RWPE2 (cell line): ENCODE data around the gene RALGPS2.

Experiments
- ATAC-seq: fragments of 200-7000 bp; cut with Tn5 transposase; 3 replicates; pipeline ENCODE4 v1.9.1; 2021; ENCODE audit warnings: low read depth
- DNase-seq: peaks from one replicate; pipeline ENCODE4 v3.0.0-alpha.2; 2020; ENCODE audit warnings: low spot score
- H3K27ac ChIP-seq: fragments of 450-650 bp; 2 replicates; pipeline ENCODE4 v1.5.1; 2017; ENCODE audit warnings: mild to moderate bottlenecking; ENCODE audit not compliant: poor library complexity, severe bottlenecking
- H3K27me3 ChIP-seq: fragments of 250-450 bp; sonication (Bioruptor Pico); 2 replicates; pipeline ENCODE4 v1.5.1; 2021; ENCODE audit warnings: mild to moderate bottlenecking, moderate library complexity; ENCODE audit not compliant: insufficient read depth, poor library complexity, severe bottlenecking
- H3K36me3 ChIP-seq: fragments of 250-450 bp; sonication (Bioruptor Pico); 2 replicates; pipeline ENCODE4 v1.5.1; 2020; ENCODE audit warnings: low read depth, mild to moderate bottlenecking, moderate library complexity
- H3K4me1 ChIP-seq: fragments of 250-450 bp; sonication (Bioruptor Pico); 2 replicates; pipeline ENCODE4 v1.5.1; 2021; ENCODE audit warnings: mild to moderate bottlenecking, moderate library complexity; ENCODE audit not compliant: insufficient read depth, poor library complexity, severe bottlenecking
- H3K4me3 ChIP-seq: fragments of 250-450 bp; sonication (Bioruptor Pico); 2 replicates; pipeline ENCODE4 v1.5.1; 2021; ENCODE audit warnings: mild to moderate bottlenecking, moderate library complexity; ENCODE audit not compliant: severe bottlenecking
- H3K9me3 ChIP-seq: fragments of 250-450 bp; sonication (Bioruptor Pico); 2 replicates; pipeline ENCODE4 v1.5.1; 2021; ENCODE audit warnings: mild to moderate bottlenecking, moderate library complexity; ENCODE audit not compliant: severe bottlenecking
- TF ChIP-seq, protein P1 (sequence below): fragments of 450-650 bp; IDR thresholded peaks from one replicate; pipeline ENCODE4 v1.5.1; 2017; ENCODE audit warnings: mild to moderate bottlenecking, moderate library complexity; ENCODE audit not compliant: poor library complexity, severe bottlenecking

The RALGPS2 gene

DNA sequence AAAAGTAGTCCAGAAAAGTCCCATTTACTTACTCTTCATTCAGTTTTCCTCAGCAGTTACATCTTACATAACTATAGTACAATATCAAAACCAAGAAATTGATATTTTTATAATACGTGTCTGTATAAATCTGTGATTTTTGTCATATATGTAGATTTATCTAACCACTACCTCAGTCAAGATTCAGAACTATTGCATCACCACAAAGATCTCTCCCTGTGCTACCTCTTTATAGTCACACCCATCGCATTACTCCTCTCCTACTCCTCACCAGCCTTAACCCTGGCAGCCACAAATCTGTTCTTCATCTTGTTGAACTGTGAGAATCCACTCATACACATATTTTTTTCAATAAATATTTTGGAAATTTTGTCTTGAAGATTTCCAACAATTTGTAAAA is 72.5 kb downstream of the RALGPS2 start:
- Histone ChIP-seq H3K27ac (no peak overlapping the region), H3K9me3 (no peaks in the 10 kb centered on the region), H3K4me1 (no peaks in the 10 kb centered on the region), H3K4me3 (no peak overlapping the region), H3K27me3 (no peaks in the 10 kb centered on the region), H3K36me3 (no peaks in the 10 kb centered on the region)
- ATAC-seq (no peak), DNase-seq (no peak)
- TF ChIP-seq, protein P1, sequence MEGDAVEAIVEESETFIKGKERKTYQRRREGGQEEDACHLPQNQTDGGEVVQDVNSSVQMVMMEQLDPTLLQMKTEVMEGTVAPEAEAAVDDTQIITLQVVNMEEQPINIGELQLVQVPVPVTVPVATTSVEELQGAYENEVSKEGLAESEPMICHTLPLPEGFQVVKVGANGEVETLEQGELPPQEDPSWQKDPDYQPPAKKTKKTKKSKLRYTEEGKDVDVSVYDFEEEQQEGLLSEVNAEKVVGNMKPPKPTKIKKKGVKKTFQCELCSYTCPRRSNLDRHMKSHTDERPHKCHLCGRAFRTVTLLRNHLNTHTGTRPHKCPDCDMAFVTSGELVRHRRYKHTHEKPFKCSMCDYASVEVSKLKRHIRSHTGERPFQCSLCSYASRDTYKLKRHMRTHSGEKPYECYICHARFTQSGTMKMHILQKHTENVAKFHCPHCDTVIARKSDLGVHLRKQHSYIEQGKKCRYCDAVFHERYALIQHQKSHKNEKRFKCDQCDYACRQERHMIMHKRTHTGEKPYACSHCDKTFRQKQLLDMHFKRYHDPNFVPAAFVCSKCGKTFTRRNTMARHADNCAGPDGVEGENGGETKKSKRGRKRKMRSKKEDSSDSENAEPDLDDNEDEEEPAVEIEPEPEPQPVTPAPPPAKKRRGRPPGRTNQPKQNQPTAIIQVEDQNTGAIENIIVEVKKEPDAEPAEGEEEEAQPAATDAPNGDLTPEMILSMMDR, result no peak

DNA sequence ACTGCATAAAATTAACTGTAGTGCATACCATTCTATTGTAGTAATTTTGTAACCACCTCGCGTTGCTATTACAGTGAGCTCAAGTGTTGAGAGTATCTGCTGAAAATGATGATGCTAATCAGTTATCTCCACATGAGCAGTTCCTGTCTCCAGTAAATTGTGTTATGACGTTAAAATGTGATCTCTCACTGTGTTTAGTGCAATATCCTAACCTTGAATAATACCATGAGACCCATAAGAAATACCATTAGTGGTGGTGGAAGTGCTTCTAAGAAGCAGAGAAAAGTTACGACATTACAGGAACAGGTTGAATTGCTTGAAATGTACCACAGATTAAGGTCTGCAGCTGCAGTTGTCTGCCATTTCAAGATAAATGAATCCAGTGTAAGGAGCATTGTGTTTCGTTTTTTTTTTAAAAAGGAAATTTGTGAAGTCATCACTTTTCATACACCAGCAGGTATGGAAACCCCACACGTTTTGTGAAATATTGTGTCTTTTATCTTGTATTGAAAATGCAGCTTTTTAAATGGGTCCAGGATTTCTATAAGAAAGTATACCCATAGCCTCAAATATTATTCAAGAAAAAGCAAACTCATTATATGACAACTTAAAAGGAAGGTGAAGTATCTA is 73.3 kb downstream of the RALGPS2 start:
- H3K36me3 ChIP-seq, result no peaks in the 10 kb centered on the region

DNA sequence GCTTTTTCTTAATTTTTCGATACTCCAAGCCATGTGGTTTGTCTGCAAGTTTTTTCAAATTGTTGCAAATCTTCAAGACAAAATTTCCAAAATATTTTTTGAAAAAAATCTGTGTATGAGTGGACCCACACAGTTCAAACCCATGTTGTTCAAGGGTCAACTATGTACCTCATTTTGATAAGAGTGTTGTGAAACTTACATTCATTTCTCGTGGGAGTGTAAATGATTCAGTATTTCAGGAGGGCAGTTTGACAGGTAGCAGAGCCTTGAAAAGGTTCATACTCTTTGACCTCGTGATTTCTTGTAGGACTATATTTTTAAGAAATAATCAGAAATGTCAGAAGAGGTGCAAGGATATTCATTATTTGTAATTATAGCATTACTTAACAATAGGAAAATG is 77.8 kb downstream of the RALGPS2 start:
- no peaks in the 10 kb centered on the region for H3K9me3 ChIP-seq
- no peaks in the 10 kb centered on the region for H3K27me3 ChIP-seq
- ATAC-seq (no peak), DNase-seq (no peak)
- no peak overlapping the region for H3K27ac ChIP-seq
- no peaks in the 10 kb centered on the region for H3K36me3 ChIP-seq
- no peaks in the 10 kb centered on the region for H3K4me1 ChIP-seq
- TF ChIP-seq, protein P1, result no peak
- H3K4me3 ChIP-seq, result no peak overlapping the region

More for the DNA sequence above, 73.3 kb downstream of the RALGPS2 start:
- TF ChIP-seq, protein P1, result no peak
- Histone ChIP-seq H3K4me1 (no peaks in the 10 kb centered on the region), H3K27ac (no peak overlapping the region), H3K27me3 (no peaks in the 10 kb centered on the region), H3K4me3 (no peak overlapping the region), H3K9me3 (no peaks in the 10 kb centered on the region)
- DNase-seq, result no peak
- ATAC-seq, result no peak

DNA sequence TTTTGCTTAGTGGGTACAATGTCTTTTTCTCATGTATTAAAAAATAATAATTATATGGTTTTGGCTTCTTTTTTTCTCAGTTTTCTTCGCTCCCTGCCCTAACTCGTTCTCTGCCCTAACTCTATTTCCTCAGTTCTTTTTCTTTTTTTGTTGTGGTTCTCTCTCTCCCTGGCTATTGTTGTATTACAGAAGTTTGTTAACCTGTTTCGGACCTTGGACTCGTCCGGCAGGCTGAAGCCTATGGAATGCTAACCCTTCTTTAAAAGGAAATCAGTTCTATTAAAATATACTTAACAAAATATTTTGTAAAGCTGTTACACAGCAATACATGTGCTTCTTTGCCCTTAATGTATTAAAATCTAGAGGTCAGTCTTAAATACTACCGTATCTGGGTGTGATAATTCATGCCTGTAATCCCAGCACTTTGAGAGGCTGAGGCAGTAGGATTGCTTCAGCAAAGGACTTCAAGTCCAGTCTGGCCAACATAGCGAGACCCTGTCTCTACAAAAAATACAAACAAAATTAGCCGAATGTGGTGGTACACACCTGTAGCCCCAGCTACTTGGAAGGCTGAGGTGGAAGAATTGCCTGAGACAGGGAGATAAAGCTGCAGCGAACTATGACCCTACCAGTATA is 81.7 kb downstream of the RALGPS2 start:
- Histone ChIP-seq H3K9me3 (peaks cover 2% of the 10 kb centered on the region), H3K27ac (no peak overlapping the region), H3K36me3 (no peaks in the 10 kb centered on the region), H3K27me3 (no peaks in the 10 kb centered on the region), H3K4me1 (no peaks in the 10 kb centered on the region), H3K4me3 (no peak overlapping the region)
- TF ChIP-seq, protein P1, result no peak
- ATAC-seq (no peak), DNase-seq (no peak)

DNA sequence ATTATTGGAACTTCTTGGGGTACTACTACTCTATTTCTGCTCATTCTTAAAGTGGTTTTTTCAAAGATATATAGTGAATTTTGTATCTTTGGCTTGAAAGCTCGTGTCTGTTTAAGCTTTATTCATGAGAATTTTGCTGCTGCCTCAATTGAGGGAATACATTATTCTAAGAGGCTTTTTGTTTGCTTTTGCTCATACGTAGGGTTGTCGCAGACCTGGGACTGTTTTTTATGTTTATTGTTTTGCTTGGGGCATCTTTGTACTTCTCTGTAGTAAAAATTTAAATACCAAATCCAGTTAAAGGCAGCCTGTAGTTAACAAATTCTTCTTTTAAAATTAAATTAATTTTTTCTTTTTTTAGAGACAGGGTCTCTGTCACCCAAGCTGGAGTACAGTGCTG is 83.5 kb downstream of the RALGPS2 start:
- DNase-seq (no peak), ATAC-seq (no peak)
- TF ChIP-seq, protein P1, result no peak
- Histone ChIP-seq H3K4me1 (no peaks in the 10 kb centered on the region), H3K9me3 (peaks cover 2% of the 10 kb centered on the region), H3K4me3 (no peak overlapping the region), H3K36me3 (no peaks in the 10 kb centered on the region), H3K27me3 (no peaks in the 10 kb centered on the region), H3K27ac (no peak overlapping the region)
